ENCODE data around the gene BRF1. TPM values are rescaled to one million over a fixed set of nuclear protein-coding genes. Genes with fewer than 3 reads are reported as not detected.

BRF1 gene
- total RNA-seq, 1 donor from 2014 or later = 16.9 TPM

DNA sequence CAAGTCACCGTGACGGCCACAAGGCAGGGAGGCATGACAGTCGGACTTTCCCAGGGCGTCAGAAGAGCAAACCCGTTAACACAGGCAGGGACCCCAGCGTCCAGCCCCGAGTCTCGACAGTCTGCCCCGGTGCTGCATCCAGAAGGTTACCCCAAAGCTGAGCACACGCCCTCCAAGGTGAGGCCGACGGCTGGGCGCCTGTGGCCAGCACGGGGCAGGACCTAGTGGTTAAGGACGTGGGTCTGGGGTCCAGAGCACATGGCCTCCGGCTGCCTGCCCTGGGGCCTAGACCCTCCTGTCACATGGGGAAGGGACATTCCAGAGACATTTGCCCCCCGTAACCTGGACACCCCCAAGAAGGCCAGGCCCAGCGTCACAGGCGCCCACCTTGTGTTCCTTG is 82.2 kb downstream of the BRF1 start:
- Mint-ChIP-seq H3K27me3 (ENCODE audit: insufficient read depth, low read depth) (peaks cover 3% of the 10 kb centered on the region), H3K36me3 (peaks cover 16% of the 10 kb centered on the region), H3K9me3 (no peaks in the 10 kb centered on the region), H3K27ac (no peak overlapping the region), H3K4me1 (peaks cover 10% of the 10 kb centered on the region), H3K4me3 (no peak overlapping the region)
- H3K79me2 ChIP-seq (ENCODE audit: low read depth) = no peaks in the 10 kb centered on the region
- no peaks in the 10 kb centered on the region for H3K4me1 ChIP-seq
- H3K36me3 ChIP-seq = no peaks in the 10 kb centered on the region
- no peaks in the 10 kb centered on the region for H3F3A ChIP-seq (ENCODE audit: low read depth)
- TF ChIP-seq CTCF (IDR thresholded peaks at IDR 0.05) (no peak), EZH2 (IDR thresholded peaks at IDR 0.05) (no peak), EZH2phosphoT487 (IDR thresholded peaks at IDR 0.05) (no peak)
- H3K27ac ChIP-seq = no peak overlapping the region
- H3K4me2 ChIP-seq = no peak overlapping the region
- DNase-seq (ENCODE audit: low spot score) = no peak
- no peaks in the 10 kb centered on the region for H4K20me1 ChIP-seq (ENCODE audit: low read depth)
- no peak overlapping the region for H3K9ac ChIP-seq
- H3K27me3 ChIP-seq = no peaks in the 10 kb centered on the region
- H3K4me3 ChIP-seq = no peak overlapping the region
- H3K9me3 ChIP-seq (ENCODE audit: low read depth) = no peaks in the 10 kb centered on the region
- no peak overlapping the region for H2AFZ ChIP-seq (replicated peaks)

DNA sequence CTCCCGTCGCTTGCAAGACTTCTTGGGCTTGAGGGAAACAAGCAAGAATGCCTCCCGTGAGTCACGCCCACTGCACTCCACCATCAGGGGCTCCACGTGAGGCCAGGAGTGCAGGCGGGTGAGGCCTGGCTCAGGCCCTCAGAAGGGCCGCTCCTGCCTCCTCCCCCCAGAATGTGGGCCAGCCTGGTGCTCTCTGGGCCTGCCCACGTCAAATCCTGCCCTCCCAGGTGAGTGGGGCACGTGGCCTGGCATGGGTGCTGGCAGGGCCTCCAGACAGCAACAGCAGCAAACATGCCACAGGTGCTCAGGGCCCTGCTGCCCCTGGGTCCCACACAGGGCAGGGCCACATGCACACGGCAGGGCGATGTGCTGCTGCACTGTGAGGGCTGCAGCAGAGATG is 83.0 kb downstream of the BRF1 start:
- no peaks in the 10 kb centered on the region for H3K36me3 ChIP-seq
- no peak overlapping the region for H3K27ac Mint-ChIP-seq

GRCh38 chr14:105216490-105217247 is 84.1 kb downstream of the BRF1 start:
- peaks cover 3% of the 10 kb centered on the region for H3K36me3 Mint-ChIP-seq
- no peaks in the 10 kb centered on the region for H3F3A ChIP-seq (ENCODE audit: low read depth)
- H3K9ac ChIP-seq = no peak overlapping the region
- no peak overlapping the region for H2AFZ ChIP-seq (replicated peaks)
- H3K9me3 Mint-ChIP-seq = no peaks in the 10 kb centered on the region
- peaks cover 3% of the 10 kb centered on the region for H3K4me1 Mint-ChIP-seq
- H3K36me3 ChIP-seq = no peaks in the 10 kb centered on the region
- no peak for TF ChIP-seq CTCF (IDR thresholded peaks at IDR 0.05)
- H3K27ac ChIP-seq = no peak overlapping the region
- no peaks in the 10 kb centered on the region for H4K20me1 ChIP-seq (ENCODE audit: low read depth)
- no peaks in the 10 kb centered on the region for H3K27me3 ChIP-seq
- no peaks in the 10 kb centered on the region for H3K9me3 ChIP-seq (ENCODE audit: low read depth)
- DNase-seq (ENCODE audit: low spot score) = no peak
- no peaks in the 10 kb centered on the region for H3K4me1 ChIP-seq
- H3K79me2 ChIP-seq (ENCODE audit: low read depth) = no peaks in the 10 kb centered on the region
- no peak overlapping the region for H3K27ac Mint-ChIP-seq
- H3K4me3 Mint-ChIP-seq = no peak overlapping the region
- H3K4me2 ChIP-seq = no peak overlapping the region
- peaks cover 6% of the 10 kb centered on the region for H3K27me3 Mint-ChIP-seq (ENCODE audit: insufficient read depth, low read depth)
- no peak overlapping the region for H3K4me3 ChIP-seq

More for the DNA sequence above, 83.0 kb downstream of the BRF1 start:
- no peaks in the 10 kb centered on the region for H3K79me2 ChIP-seq (ENCODE audit: low read depth)
- no peaks in the 10 kb centered on the region for H3K9me3 Mint-ChIP-seq
- peaks cover 6% of the 10 kb centered on the region for H3K27me3 Mint-ChIP-seq (ENCODE audit: insufficient read depth, low read depth)
- DNase-seq (ENCODE audit: low spot score) = no peak
- no peak overlapping the region for H3K4me3 Mint-ChIP-seq
- no peaks in the 10 kb centered on the region for H3K4me1 ChIP-seq
- H3K27ac ChIP-seq = no peak overlapping the region
- H3K4me2 ChIP-seq = no peak overlapping the region
- peaks cover 7% of the 10 kb centered on the region for H3K4me1 Mint-ChIP-seq
- H3K36me3 Mint-ChIP-seq = peaks cover 8% of the 10 kb centered on the region
- H3K27me3 ChIP-seq = no peaks in the 10 kb centered on the region
- no peak overlapping the region for H2AFZ ChIP-seq (replicated peaks)
- H4K20me1 ChIP-seq (ENCODE audit: low read depth) = no peaks in the 10 kb centered on the region
- H3K9ac ChIP-seq = no peak overlapping the region
- TF ChIP-seq CTCF (IDR thresholded peaks at IDR 0.05) = no peak
- TF ChIP-seq EZH2phosphoT487 (IDR thresholded peaks at IDR 0.05) = no peak
- TF ChIP-seq EZH2 (IDR thresholded peaks at IDR 0.05) = no peak
- no peak overlapping the region for H3K4me3 ChIP-seq
- no peaks in the 10 kb centered on the region for H3F3A ChIP-seq (ENCODE audit: low read depth)
- H3K9me3 ChIP-seq (ENCODE audit: low read depth) = no peaks in the 10 kb centered on the region
